Adipocyte (in vitro differentiated cells): ENCODE results near the gene HERC6.
"Not testable (repeated sequence)": the region's sequence is repeated elsewhere in the genome, so short reads cannot be mapped to it uniquely, and the experiment has no call there.

Source experiments
- DNase-seq: peaks from one replicate; pipeline ENCODE4 v3.0.0-alpha.2; 2015; ENCODE audit warnings: low read depth
- H3K27me3 ChIP-seq: replicated peaks from 2 replicates; pipeline ENCODE4 v1.7.0; 2013; ENCODE audit warnings: mild to moderate bottlenecking, low read length, moderate library complexity; ENCODE audit not compliant: control insufficient read depth, insufficient read depth
- H3K36me3 ChIP-seq: 2 replicates; pipeline ENCODE4 v1.7.0; 2013; ENCODE audit warnings: low read length, mild to moderate bottlenecking, moderate library complexity; ENCODE audit not compliant: control insufficient read depth, insufficient read depth, severe bottlenecking
- H3K4me1 ChIP-seq: 2 replicates; pipeline ENCODE4 v1.7.0; 2013; ENCODE audit warnings: mild to moderate bottlenecking, low read length, moderate library complexity; ENCODE audit not compliant: control insufficient read depth, insufficient read depth
- H3K4me3 ChIP-seq: 2 replicates; pipeline ENCODE4 v1.7.0; 2013; ENCODE audit warnings: mild to moderate bottlenecking, low read length, moderate library complexity
- H3K9ac ChIP-seq: 2 replicates; pipeline ENCODE4 v1.7.0; 2013; ENCODE audit warnings: mild to moderate bottlenecking, low read length, moderate library complexity
- H3K9me3 ChIP-seq: 2 replicates; pipeline ENCODE4 v1.7.0; 2013; ENCODE audit warnings: mild to moderate bottlenecking, low read length, moderate library complexity; ENCODE audit not compliant: control insufficient read depth

HERC6 gene

GRCh38 chr4:88378691-88379559 lies at the start of gene HERC6:
Gene HERC6 (plus strand): TSS chr4:88378852. CDS start chr4:88378922, 70 bp downstream.
- Histone ChIP-seq H3K36me3 (no peaks in the 10 kb centered on the region), H3K27me3 (peaks cover 5% of the 10 kb centered on the region), H3K9me3 (no peaks in the 10 kb centered on the region), H3K4me1 (no peaks in the 10 kb centered on the region), H3K9ac (peak within 1 kb of the TSS; percentile 88), H3K4me3 (peak within 1 kb of the TSS; percentile 98)
- peak; percentile 88 for DNase-seq

DNA sequence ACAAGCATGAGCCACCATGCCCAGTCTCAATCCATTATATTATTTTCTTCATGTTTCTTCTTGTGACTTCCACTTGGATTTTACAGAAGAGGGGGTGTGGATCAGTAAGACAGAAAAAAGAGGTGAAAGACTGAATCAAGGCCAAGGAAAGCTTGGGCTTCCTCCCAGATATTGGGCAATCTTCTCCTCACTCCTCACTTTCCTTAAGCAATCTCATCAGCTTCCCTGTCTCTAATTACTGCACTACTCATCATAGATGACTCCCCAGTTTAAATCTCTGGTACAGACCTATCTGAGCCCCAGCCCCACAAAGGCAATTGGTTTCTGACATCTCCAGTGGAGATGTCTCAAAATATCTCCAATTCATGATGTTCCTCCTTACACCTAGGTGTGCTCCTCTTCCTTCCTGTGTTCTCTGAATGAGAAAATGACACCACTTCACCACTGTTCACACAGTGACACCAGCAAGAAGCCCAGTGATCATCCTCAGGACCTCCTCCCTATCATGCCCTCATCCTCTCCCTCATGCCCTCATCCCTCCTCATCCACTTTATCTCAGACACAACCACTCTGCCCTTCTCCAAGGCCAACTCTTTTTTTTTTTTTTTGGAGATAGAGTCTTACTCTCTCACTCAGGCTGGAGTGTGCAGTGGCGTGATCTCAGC lies 44.8 kb upstream of the HERC6 start:
- peaks cover 17% of the 10 kb centered on the region for H3K4me1 ChIP-seq
- DNase-seq = peak; percentile 72
- H3K9me3 ChIP-seq = no peaks in the 10 kb centered on the region
- no peak overlapping the region for H3K9ac ChIP-seq
- H3K4me3 ChIP-seq = no peak overlapping the region
- H3K36me3 ChIP-seq = no peaks in the 10 kb centered on the region
- no peaks in the 10 kb centered on the region for H3K27me3 ChIP-seq

GRCh38 chr4:88335092-88335665 lies 43.5 kb upstream of the HERC6 start:
- DNase-seq = no peak

GRCh38 chr4:88341227-88342192 lies 37.1 kb upstream of the HERC6 start:
- H3K4me3 ChIP-seq = no peak overlapping the region

More at GRCh38 chr4:88335092-88335665, 43.5 kb upstream of the HERC6 start:
- no peak overlapping the region for H3K9ac ChIP-seq
- peaks cover 17% of the 10 kb centered on the region for H3K4me1 ChIP-seq
- H3K4me3 ChIP-seq = no peak overlapping the region
- no peaks in the 10 kb centered on the region for H3K9me3 ChIP-seq
- H3K36me3 ChIP-seq = no peaks in the 10 kb centered on the region
- H3K27me3 ChIP-seq = no peaks in the 10 kb centered on the region

GRCh38 chr4:88346902-88347301 lies 31.8 kb upstream of the HERC6 start:
- H3K4me1 ChIP-seq = peaks cover 11% of the 10 kb centered on the region
- H3K9me3 ChIP-seq, H3K9ac ChIP-seq, DNase-seq, H3K27me3 ChIP-seq, H3K4me3 ChIP-seq, H3K36me3 ChIP-seq: not testable (repeated sequence)

More at GRCh38 chr4:88341227-88342192, 37.1 kb upstream of the HERC6 start:
- H3K4me1 ChIP-seq = peaks cover 14% of the 10 kb centered on the region
- H3K9me3 ChIP-seq = no peaks in the 10 kb centered on the region
- no peaks in the 10 kb centered on the region for H3K36me3 ChIP-seq
- H3K27me3 ChIP-seq = no peaks in the 10 kb centered on the region
- peak; percentile 77 for DNase-seq
- H3K9ac ChIP-seq = no peak overlapping the region

GRCh38 chr4:88348761-88349160 lies 29.9 kb upstream of the HERC6 start:
- not testable (repeated sequence) for H3K9me3 ChIP-seq

GRCh38 chr4:88350786-88351185 lies 27.9 kb upstream of the HERC6 start:
- Histone ChIP-seq H3K27me3 (no peaks in the 10 kb centered on the region), H3K9ac (no peak overlapping the region), H3K36me3 (no peaks in the 10 kb centered on the region), H3K4me3 (no peak overlapping the region), H3K9me3 (peaks cover 8% of the 10 kb centered on the region), H3K4me1 (peaks cover 12% of the 10 kb centered on the region)
- no peak for DNase-seq

More at GRCh38 chr4:88348761-88349160, 29.9 kb upstream of the HERC6 start:
- H3K36me3 ChIP-seq, H3K9ac ChIP-seq, H3K27me3 ChIP-seq, H3K4me3 ChIP-seq, DNase-seq: not testable (repeated sequence)
- H3K4me1 ChIP-seq = peaks cover 16% of the 10 kb centered on the region

DNA sequence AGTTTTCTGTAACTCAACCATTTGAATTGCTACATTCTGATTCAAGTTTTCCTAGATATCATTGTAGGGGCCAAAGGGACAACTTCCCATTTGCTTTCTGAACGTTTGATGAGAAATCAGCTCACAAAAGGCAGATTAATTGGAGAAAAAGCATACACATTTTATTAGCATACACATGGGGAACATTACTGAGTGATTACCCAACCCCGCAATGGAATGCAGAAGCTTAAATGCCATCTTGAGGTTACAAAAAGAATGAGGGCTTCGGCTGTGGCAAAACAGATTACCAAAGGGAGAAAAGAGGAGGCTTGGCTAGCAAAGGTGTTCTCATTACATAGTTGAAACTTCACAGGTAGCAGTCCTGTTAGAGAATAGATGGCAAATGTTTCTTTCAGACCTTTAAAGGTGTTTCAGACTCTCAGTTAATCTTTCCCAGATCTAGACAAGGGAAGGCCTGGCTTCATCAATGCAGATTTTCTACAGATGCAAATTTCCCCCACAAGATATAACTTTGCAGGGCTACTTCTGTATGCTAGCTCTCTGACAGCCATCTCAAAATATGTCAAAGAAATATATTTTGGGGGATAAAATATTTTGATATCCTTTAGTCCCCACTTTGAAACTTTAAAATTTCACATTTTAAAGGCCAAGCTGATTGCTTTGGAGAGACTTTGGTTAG lies 26.5 kb upstream of the HERC6 start:
- no peak overlapping the region for H3K9ac ChIP-seq
- H3K27me3 ChIP-seq = no peaks in the 10 kb centered on the region
- H3K9me3 ChIP-seq = peaks cover 8% of the 10 kb centered on the region
- no peak overlapping the region for H3K4me3 ChIP-seq
- no peaks in the 10 kb centered on the region for H3K36me3 ChIP-seq
- H3K4me1 ChIP-seq = peaks cover 12% of the 10 kb centered on the region
- DNase-seq = peak; percentile 83

DNA sequence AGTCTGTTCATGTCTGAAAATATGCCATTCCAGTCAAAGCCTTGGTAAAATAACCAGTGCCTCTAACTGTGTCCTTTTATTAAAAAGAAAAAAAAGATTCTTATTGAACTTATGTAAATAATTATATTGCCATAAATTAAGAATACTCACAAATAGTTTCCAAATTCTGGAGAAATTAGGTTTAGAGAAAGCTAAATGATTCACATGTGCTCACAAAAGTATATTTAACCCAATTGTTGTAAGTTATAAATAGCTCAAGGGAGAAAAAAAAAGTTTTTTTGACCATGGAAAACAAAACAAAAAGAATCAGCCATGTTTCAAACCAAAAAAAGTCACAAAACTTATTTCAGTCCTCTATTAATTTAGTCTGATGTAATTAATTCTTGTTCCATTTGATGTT lies 25.3 kb upstream of the HERC6 start:
- Histone ChIP-seq H3K9ac (no peak overlapping the region), H3K4me1 (peaks cover 12% of the 10 kb centered on the region), H3K36me3 (no peaks in the 10 kb centered on the region), H3K4me3 (no peak overlapping the region), H3K9me3 (peaks cover 8% of the 10 kb centered on the region), H3K27me3 (no peaks in the 10 kb centered on the region)
- DNase-seq = no peak

DNA sequence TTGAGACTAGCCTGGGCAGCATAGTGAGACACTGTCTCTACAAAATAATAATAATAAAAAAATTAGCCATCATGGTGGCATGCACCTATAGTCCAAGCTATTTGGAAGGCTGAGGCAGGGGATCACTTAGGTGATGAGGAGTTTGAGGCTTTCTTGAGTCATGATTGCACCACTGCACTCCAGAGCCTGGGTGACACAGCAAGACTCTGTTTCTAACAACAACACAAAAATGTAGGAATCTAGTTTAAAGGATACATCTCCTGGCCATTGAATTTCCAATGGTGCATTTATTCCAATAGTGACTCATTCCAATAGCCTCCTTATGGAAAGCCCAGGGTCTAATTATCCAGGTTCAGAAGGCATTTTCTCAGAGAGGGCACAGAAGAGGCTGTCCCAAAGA lies 21.9 kb upstream of the HERC6 start:
- no peak for DNase-seq
- H3K27me3 ChIP-seq = no peaks in the 10 kb centered on the region
- no peaks in the 10 kb centered on the region for H3K36me3 ChIP-seq
- H3K4me1 ChIP-seq = peaks cover 6% of the 10 kb centered on the region
- no peak overlapping the region for H3K4me3 ChIP-seq
- H3K9ac ChIP-seq = no peak overlapping the region
- peaks cover 8% of the 10 kb centered on the region for H3K9me3 ChIP-seq
